SU-DHL-6 (cell line): ENCODE measurements around the gene CREB3L4.

Experiments used
- H2AFZ ChIP-seq: fragments of 200-600 bp; sonication (generic); 2 replicates; pipeline ENCODE4 v1.6.1; 2014; ENCODE audit warnings: low read depth, mild to moderate bottlenecking, moderate library complexity, mixed read lengths, antibody characterized with exemption, low read length; ENCODE audit not compliant: severe bottlenecking
- H3F3A ChIP-seq: fragments of 200-600 bp; shearing (Covaris generic); 2 replicates; pipeline ENCODE4 v1.6.0; 2016; ENCODE audit warnings: antibody characterized with exemption, mild to moderate bottlenecking; ENCODE audit not compliant: insufficient read depth
- H3K27ac ChIP-seq: fragments of 200-600 bp; sonication (generic); 2 replicates; pipeline ENCODE4 v1.5.1; 2016; ENCODE audit warnings: low read depth, mild to moderate bottlenecking, low read length, moderate library complexity, mixed read lengths
- H3K27me3 ChIP-seq: fragments of 200-600 bp; sonication (generic), shearing (Covaris generic); 2 replicates; pipeline ENCODE4 v1.6.0; 2014; ENCODE audit warnings: mild to moderate bottlenecking, low read length
- H3K36me3 ChIP-seq: fragments of 200-600 bp; sonication (generic); 2 replicates; pipeline ENCODE4 v1.6.1; 2014; ENCODE audit warnings: mild to moderate bottlenecking, low read length, mixed read lengths
- H3K4me2 ChIP-seq: fragments of 300-600, 200-600 bp; shearing (Covaris generic), sonication (generic); 2 replicates; pipeline ENCODE4 v1.6.0; 2014; ENCODE audit warnings: low read length, low read depth, mild to moderate bottlenecking; ENCODE audit not compliant: poor library complexity, severe bottlenecking
- H3K4me3 ChIP-seq: fragments of 200-600 bp; sonication (generic); 2 replicates; pipeline ENCODE4 v1.5.1; 2014; ENCODE audit warnings: antibody characterized with exemption, low read length, mild to moderate bottlenecking, mixed read lengths; ENCODE audit not compliant: insufficient read depth, poor library complexity, severe bottlenecking
- H3K79me2 ChIP-seq: fragments of 200-600 bp; sonication (generic); 2 replicates; pipeline ENCODE4 v1.6.1; 2014; ENCODE audit warnings: mild to moderate bottlenecking, low read length, moderate library complexity; ENCODE audit not compliant: insufficient read depth
- H3K9ac ChIP-seq: fragments of 200-600 bp; sonication (generic); 2 replicates; pipeline ENCODE4 v1.7.0; 2014; ENCODE audit warnings: mild to moderate bottlenecking, low read length
- H3K9me2 ChIP-seq: fragments of 200-600 bp; sonication (generic); replicated peaks from 2 replicates; pipeline ENCODE4 v1.6.1; 2014; ENCODE audit warnings: low read length; ENCODE audit not compliant: insufficient read depth
- H3K9me3 ChIP-seq: fragments of 200-600 bp; sonication (generic); 2 replicates; pipeline ENCODE4 v1.6.1; 2014; ENCODE audit warnings: low read length, mixed read lengths; ENCODE audit not compliant: insufficient read depth
- H4K20me1 ChIP-seq: fragments of 200-600 bp; sonication (generic); 2 replicates; pipeline ENCODE4 v1.6.1; 2014; ENCODE audit warnings: low read depth, mild to moderate bottlenecking, antibody characterized with exemption, low read length, moderate library complexity, mixed read lengths
- CTCF ChIP-seq: fragments of 200-600 bp; sonication (generic); IDR thresholded peaks from one replicate; pipeline ENCODE4 v1.5.1; 2017; ENCODE audit warnings: antibody characterized with exemption, mild to moderate bottlenecking, low read length, moderate library complexity; ENCODE audit not compliant: insufficient read depth, poor library complexity, severe bottlenecking
- EZH2phosphoT487 ChIP-seq: fragments of 200-600 bp; sonication (generic), shearing (Covaris generic); conservative IDR thresholded peaks from 2 replicates; pipeline ENCODE4 v1.6.1; 2018; ENCODE audit warnings: mild to moderate bottlenecking, antibody characterized with exemption, low read length, moderate library complexity, mixed read lengths

The CREB3L4 gene

GRCh38 chr1:153963030-153963849 lies 4.5 kb upstream of the CREB3L4 start, which contains the start of gene SLC39A1:
Gene SLC39A1 (minus strand): TSS chr1:153963537. CDS start chr1:153962715, 822 bp downstream.
- peak within 1 kb of the TSS; percentile 60 for H3K4me3 ChIP-seq
- TF ChIP-seq EZH2phosphoT487, result no peak
- no peaks in the 10 kb centered on the region for H4K20me1 ChIP-seq
- H3K9me2 ChIP-seq, result no peaks in the 10 kb centered on the region
- H3K9me3 ChIP-seq, result no peaks in the 10 kb centered on the region
- no peaks in the 10 kb centered on the region for H3K27me3 ChIP-seq
- peak within 1 kb of the TSS; percentile 73 for H3K9ac ChIP-seq
- H3K27ac ChIP-seq, result peak within 1 kb of the TSS; percentile 57
- H3K79me2 ChIP-seq, result peaks cover 32% of the 10 kb centered on the region; the same call in 1 of the 2 replicates
- peak within 1 kb of the TSS; percentile 85 for H3K4me2 ChIP-seq
- H3K36me3 ChIP-seq, result no peaks in the 10 kb centered on the region
- H3F3A ChIP-seq, result peaks cover 39% of the 10 kb centered on the region
- peak within 1 kb of the TSS; percentile 58 for H2AFZ ChIP-seq

- no peaks in the 10 kb centered on the region for H3K9me2 ChIP-seq
- no peak for TF ChIP-seq EZH2phosphoT487
- TF ChIP-seq CTCF, result no peak
- peak overlapping the region; percentile 60 for H3K4me3 ChIP-seq
- H2AFZ ChIP-seq, result peak overlapping the region; percentile 58
- H3K4me2 ChIP-seq, result peak overlapping the region; percentile 85
- H3K9ac ChIP-seq, result peak overlapping the region; percentile 73
- peaks cover 30% of the 10 kb centered on the region; the same call in 1 of the 2 replicates for H3K79me2 ChIP-seq
- H3K36me3 ChIP-seq, result no peaks in the 10 kb centered on the region
- H3K27me3 ChIP-seq, result no peaks in the 10 kb centered on the region
- peak overlapping the region; percentile 57 for H3K27ac ChIP-seq
- peaks cover 39% of the 10 kb centered on the region for H3F3A ChIP-seq
- H3K9me3 ChIP-seq, result no peaks in the 10 kb centered on the region
- no peaks in the 10 kb centered on the region for H4K20me1 ChIP-seq
Measured at GRCh38 chr1:153963850-153964331, 3.8 kb upstream of the CREB3L4 start.

GRCh38 chr1:153968000-153968363 lies 280 bp downstream of the CREB3L4 start:
- Histone ChIP-seq H3K9me2 (no peaks in the 10 kb centered on the region), H3F3A (peaks cover 19% of the 10 kb centered on the region)

More at GRCh38 chr1:153968000-153968363, 280 bp downstream of the CREB3L4 start:
- peak overlapping the region; percentile 83 for H3K9ac ChIP-seq
- no peak for TF ChIP-seq EZH2phosphoT487
- no peak for TF ChIP-seq CTCF
- no peaks in the 10 kb centered on the region for H3K9me3 ChIP-seq
- peak overlapping the region; percentile 91 for H3K27ac ChIP-seq
- H3K4me3 ChIP-seq, result peak overlapping the region; percentile 64
- no peaks in the 10 kb centered on the region for H4K20me1 ChIP-seq
- peaks cover 19% of the 10 kb centered on the region; the same call in 1 of the 2 replicates for H3K79me2 ChIP-seq
- H3K36me3 ChIP-seq, result no peaks in the 10 kb centered on the region
- H3K27me3 ChIP-seq, result no peaks in the 10 kb centered on the region
- peak overlapping the region; percentile 64 for H2AFZ ChIP-seq
- peak overlapping the region; percentile 77 for H3K4me2 ChIP-seq
